NCI-H1436 (cell line): ENCODE results near the gene TMEM145.
"Not testable (repeated sequence)": the region's sequence is repeated elsewhere in the genome, so short reads cannot be mapped to it uniquely, and the experiment has no call there.

Source experiments
- DNase-seq: peaks from one replicate; lab custom pipeline; 2025; lab: John Stamatoyannopoulos, UW

Gene TMEM145

DNA sequence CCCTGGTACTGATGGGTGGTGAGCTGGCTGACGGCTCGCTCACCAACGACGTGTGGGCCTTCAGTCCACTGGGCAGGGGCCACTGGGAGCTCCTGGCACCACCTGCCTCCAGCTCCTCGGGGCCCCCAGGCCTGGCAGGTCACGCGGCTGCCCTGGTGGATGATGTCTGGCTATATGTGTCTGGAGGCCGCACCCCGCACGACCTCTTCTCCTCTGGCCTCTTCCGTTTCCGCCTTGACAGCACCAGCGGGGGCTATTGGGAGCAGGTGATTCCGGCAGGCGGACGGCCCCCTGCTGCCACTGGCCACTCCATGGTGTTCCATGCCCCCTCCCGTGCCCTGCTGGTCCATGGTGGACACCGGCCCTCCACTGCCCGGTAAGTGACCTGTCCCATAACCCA is 22.9 kb downstream of the TMEM145 start:
- DNase-seq: no peak

DNA sequence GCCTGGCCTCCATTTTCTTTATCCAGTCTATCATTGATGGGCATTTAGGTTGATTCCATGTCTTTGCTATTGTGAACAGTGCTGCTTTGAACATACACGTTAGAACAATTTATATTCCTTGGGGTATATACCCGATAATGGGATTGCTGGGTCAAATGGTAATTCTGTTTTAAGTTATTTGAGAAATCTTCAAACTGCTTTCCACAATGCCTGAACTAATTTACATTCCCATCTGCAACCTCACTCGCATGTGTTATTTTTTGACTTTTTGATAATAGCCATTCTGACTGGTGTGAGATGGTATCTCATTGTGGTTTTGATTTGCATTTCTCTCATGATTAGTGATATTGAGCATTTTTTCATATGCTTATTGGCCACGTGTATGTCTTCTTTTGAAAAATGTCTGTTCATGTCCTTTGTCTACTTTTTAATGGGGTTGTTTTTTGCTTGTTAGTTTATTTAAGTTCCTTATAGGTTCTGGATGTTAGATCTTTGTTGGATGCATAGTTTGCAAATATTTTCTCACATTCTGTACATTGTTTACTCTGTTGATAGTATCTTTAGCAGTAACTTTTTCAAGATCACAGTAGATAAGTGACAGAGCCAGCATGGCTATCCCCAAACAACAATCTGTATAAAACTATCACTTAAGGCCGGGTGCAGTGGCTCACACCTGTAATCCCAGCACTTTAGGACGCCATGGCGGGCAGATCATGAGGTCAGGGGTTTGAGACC is 26.2 kb downstream of the TMEM145 start:
- not testable (repeated sequence) for DNase-seq

DNA sequence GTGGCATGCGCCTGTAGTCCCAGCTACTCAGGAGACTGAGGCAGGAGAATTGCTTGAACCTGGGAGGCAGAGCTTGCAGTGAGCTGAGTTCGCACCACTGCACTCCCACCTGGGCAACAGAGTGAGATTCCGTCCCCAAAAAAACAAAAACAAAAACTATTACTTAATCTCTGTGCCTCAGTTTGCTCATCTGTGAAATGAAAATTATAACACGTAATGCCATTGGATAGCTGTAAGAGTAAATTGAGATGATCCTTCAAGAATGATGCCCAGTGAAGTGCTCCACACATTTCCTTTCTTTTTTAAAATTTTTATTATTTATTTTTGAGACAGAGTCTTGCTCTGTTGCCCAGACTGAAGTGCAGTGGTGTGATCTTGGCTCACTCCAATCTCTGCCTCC is 26.8 kb downstream of the TMEM145 start:
- not testable (repeated sequence) for DNase-seq

DNA sequence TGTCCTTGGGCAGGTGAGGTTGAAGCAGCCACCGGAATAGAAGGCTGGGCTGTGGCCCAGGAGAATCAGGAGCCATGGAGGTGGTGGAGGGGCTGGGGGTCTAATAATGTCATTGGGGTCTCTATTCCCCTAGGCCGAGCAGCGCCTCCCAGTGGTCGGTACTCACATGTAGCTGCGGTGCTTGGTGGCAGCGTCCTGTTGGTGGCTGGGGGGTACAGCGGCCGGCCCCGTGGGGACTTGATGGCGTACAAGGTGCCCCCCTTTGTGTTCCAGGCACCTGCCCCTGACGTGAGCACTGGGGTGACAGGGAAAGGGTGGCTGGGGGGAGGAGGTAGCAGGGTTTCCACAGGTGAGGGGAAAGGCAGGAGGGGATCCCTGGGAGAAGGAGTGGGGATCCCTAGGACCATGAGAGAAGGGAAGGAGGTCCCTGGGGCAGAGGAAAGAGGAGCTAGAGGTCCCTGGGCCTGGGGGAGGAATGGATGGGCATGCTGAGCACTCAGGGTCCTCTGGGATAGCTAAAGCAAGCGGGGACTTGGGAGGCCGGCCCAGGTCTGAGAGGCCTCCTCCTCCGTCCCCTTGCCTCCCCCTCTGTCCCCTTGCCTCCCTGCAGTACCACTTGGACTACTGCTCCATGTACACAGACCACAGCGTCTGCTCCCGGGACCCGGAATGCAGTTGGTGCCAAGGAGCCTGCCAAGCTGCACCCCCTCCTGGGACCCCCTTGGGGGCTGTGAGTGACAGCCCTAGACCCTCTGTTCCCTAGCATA is 30.4 kb downstream of the TMEM145 start:
- DNase-seq: no peak

DNA sequence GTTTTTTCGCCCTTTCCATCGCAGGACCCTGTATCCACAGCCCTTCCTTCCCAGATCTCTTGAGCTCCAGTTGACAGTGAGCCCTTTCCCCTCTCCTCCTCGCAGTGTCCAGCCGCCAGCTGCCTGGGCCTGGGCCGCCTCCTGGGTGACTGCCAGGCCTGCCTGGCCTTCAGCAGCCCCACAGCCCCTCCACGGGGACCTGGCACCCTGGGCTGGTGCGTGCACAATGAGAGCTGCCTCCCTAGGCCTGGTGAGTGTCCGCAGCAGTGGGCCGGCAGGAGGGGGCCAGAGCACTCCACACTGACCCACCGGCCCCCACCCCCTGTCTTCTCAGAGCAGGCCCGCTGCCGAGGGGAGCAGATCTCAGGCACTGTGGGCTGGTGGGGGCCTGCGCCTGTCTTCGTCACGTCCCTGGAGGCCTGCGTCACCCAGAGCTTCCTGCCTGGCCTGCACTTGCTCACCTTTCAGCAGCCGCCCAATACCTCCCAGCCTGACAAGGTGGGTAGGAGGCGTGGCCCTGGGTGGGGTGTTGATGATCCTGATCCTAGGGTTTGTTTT is 31.3 kb downstream of the TMEM145 start:
- DNase-seq: no peak

DNA sequence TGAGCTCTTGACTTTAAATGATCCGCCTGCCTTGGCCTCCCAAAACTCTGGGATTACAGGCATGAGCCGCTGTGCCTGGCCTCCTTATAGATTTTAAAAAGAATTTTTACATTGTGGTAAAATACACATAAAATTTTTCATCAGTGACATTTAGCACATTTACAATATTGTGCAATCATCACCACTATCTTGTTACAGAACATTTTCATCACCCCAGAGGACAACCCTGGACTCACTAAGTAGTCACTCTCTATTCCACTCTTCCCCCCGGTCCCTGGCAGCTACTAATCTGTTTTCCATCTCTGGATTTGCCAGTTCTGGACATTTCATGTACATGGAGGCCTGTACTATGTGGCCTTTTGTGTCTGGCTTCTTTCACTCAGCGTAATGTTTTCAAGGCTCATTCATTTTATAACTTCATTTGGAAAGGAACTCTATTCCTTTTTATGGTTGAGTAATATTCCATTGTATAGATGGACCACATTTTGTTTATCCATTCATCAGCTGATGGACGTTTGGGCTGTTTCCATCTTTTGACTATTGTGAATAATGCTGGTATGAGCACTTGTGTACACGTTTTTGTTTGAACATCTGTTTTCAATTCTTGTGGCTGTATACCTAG is 32.2 kb downstream of the TMEM145 start:
- no peak for DNase-seq

DNA sequence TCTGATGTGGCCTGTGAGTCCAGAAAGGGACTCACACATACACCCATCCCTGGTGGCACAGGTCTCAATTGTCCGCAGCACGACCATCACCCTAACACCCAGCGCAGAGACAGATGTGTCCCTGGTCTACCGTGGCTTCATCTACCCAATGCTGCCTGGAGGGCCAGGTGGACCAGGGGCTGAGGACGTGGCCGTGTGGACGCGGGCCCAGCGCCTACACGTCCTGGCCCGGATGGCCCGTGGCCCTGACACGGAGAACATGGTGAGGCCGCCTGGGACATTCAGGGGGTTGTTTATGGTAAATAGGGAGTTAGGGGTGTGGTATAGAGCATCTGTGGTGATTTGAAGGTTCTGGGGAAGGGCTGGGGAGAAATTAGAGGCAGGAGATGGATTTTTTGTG is 35.1 kb downstream of the TMEM145 start:
- DNase-seq: no peak

DNA sequence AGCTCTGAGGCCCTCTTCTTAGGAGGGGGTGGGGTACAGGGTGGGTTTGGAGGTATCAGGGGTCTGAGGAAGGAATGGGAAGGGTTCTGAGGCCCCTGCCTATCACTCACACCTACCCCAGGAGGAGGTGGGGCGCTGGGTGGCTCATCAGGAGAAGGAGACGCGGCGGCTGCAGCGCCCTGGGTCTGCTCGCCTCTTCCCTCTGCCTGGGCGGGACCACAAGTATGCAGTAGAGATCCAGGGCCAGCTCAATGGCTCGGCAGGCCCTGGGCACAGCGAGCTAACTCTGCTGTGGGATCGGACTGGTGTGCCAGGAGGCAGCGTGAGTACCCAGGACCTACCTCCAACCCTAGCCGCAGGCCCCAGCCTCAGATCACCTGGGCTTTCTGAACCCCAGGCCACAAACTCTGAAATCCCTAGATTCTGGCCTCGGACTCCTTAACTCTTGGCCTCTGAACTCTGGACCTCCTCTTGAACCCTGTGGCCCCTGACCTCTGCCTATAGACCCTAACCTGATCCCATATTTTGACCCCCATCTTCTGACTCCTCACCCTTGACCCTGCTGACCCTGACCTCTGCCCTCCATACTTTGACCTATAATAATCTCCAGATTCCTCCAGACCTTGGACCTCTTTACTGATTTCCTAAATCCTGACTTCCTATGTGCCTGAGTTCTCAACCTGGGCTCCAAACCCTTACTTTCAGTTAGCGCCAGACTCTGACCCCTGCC is 36.4 kb downstream of the TMEM145 start:
- no peak for DNase-seq

DNA sequence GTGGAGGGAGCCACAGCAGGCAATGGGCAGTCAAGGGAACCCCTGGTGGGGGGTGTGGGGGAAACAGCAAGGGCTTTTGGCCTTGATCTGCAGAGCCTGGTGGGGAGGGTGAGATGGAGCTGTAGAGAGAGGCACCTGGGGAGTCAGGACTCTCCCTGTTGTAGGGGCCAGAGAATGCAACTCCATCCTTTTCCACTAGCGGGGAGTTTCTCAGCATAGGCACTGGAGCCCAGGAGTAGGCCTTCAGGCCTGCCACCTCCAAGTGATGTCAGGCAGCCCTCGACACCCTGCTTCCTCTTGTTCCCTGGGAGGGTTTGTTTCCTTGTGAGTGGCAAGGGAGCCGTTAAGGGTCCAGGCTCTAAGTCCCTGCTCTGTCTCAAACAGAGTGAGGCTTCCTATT is 37.3 kb downstream of the TMEM145 start:
- DNase-seq: no peak

DNA sequence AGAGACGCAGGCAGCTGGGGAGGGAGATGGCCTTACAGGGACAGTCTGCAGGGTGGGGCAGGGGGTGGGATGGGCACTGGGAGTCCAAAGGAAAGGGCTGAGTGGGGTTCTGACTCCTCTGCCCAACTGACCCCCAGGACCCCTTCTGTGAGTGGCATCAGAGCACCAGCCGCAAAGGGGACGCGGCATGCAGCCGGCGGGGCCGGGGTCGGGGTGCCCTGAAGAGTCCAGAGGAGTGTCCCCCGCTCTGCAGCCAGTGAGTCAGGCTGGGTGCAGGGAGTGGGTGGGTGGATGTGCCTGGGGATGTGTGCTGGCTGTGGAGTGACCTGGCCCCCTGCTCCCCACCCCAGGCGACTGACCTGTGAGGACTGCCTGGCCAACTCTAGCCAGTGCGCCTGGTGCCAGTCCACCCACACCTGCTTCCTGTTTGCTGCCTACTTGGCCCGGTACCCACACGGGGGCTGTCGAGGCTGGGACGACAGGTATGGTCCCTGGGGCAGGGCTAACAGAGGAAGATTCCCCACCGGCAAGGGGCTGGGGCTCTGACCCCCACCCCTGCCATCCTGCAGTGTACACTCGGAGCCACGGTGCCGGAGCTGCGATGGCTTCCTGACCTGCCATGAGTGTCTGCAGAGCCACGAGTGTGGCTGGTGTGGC is 38.1 kb downstream of the TMEM145 start:
- DNase-seq: no peak

DNA sequence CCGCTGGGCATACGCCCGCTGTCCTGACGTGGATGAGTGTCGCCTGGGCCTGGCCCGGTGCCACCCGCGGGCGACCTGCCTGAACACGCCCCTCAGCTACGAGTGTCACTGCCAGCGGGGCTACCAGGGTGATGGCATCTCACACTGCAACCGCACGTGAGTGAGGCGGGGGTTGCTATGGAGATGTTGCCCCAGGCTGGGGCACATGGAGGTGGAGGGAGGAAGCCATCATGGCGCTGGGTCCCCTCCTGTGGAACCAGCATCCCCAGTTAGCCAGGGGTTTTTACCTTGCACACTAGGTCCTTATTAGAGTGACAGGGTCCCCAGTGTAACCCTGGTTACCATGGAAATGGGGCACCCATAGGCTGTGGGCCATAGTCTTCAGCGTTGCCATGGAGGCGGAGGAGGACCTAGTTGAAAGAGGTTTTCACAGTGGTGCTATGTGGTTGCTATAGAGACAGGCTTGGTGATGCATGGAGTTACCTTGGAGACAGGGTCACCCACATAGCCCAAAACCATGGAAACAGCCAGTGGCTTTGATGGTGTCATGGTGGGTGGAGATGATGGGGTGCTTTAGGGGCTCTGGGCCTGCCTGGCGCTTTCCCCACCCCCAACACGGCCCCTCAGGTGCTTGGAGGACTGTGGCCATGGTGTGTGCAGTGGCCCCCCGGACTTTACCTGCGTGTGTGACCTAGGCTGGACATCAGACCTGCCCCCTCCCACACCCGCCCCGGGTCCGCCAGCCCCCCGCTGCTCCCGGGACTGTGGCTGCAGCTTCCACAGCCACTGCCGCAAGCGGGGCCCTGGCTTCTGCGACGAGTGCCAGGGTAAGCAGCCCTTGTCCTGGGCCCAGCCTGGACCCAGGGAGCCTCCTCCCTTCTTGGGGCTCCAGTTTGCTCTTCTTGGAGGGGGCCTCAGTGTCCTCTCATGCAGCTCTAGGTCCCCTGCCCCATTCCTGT is 39.5 kb downstream of the TMEM145 start:
- peak; percentile 82 for DNase-seq

DNA sequence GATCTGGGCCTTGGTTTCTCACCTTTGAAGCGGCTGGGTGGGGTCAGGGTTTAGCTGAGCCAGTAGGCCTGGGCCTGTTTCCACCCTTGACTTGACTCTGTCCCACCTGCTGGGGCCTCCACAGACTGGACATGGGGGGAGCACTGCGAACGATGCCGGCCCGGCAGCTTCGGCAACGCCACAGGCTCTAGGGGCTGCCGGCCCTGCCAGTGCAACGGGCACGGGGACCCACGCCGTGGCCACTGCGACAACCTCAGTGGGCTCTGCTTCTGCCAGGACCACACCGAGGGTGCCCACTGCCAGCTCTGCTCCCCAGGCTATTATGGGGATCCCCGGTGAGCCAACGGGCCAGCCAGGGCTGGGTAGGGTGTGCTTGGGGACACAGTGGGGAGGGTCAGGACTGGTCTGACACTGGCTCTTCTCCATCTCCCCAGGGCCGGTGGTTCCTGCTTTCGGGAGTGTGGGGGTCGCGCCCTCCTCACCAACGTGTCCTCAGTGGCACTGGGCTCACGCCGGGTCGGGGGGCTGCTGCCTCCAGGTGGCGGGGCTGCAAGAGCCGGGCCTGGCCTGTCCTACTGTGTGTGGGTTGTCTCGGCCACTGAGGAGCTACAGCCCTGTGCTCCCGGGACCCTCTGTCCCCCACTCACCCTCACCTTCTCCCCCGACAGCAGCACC is 40.4 kb downstream of the TMEM145 start:
- no peak for DNase-seq

DNA sequence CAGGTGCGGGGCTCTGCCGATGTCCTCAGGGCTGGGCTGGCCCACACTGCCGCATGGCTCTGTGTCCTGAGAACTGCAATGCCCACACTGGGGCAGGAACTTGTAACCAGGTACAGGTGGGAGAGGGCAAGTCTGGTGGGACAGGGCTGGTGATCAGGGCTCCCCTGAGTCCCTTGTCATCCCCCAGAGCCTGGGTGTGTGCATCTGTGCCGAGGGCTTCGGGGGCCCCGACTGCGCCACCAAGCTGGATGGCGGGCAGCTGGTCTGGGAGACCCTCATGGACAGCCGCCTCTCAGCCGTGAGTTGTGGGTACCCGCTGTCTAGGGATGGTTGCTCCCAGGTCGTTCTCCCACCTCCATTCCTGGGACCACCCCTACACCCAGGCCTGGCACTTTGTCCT is 42.8 kb downstream of the TMEM145 start:
- no peak for DNase-seq

DNA sequence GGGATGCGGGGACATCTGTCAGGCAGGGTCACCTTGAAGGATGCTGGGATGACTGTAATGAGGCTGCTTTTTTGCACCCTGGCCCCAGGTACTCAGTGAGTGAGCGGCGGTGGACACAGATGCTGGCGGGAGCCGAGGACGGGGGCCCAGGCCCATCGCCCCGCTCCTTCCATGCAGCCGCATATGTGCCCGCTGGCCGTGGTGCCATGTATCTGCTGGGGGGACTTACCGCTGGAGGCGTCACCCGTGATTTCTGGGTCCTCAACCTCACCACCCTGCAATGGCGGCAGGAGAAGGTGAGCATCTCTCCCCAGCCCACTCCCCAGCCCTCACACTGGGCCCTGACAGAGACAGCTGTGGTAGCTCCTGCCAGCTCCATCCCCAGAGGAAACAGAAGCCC is 43.6 kb downstream of the TMEM145 start:
- DNase-seq: no peak

DNA sequence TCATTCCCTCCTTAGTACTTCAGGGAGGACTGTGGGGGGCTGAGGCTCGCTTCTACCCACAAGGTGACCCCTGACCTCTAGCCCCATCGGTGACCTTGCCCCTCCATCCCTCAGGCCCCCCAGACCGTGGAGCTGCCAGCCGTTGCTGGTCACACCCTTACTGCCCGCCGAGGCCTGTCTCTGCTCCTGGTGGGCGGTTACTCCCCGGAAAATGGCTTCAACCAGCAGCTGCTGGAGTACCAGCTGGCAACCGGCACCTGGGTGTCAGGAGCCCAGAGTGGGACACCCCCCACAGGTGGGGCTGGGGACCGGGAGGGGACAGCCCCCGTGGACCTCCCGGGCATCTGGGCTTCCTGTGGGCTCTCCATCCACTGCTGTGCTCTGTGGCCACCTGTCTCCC is 44.2 kb downstream of the TMEM145 start:
- DNase-seq: no peak

DNA sequence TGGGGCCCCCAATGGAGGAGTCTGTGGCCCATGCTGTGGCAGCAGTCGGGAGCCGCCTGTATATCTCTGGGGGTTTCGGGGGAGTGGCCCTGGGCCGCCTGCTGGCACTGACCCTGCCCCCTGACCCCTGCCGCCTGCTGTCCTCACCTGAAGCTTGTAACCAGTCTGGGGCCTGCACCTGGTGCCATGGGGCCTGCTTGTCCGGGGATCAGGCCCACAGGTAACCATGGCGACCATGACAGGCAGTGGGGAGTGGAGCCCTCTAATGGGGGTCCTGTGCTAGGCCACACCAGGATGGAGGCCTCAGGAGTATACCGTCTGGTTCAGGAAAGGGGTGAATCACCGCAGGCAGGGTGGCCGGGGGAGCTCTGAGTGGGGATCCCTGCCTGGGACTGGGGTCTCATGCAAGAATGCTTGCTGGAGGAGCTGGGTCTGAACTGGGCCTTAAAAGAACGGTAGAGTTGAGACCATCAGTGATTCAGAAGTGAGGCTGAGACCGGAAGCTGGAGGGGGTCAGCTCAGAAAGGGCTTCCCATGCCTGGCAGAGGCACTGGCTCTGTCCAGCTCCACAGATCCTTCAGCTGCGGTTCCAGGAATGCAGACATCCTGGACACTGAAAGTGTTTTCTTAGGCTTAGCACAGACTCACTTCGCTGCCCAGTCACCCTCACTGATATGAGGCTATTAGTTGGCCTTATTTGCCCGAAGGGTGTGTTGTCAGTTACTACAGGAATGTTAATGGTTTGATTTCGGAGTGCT is 47.9 kb downstream of the TMEM145 start:
- no peak for DNase-seq

DNA sequence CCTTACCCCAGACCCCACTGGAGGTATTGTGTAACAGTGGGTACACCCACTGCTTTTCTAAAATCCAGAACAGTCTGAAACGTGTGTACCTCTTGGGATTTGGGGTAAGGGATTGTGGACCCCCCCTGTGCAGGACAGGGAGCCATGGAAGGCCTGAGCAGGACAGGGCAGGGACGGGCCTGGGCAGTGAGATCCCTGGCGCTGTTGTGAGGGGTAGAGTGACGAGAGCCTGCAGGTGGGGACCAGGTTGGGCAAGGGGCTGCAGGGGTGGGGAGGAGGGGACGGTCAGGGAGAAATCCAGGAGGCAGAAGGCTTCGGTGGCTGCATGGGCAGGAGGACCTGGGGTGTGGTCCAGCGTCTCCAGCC is 48.4 kb downstream of the TMEM145 start:
- DNase-seq: no peak

DNA sequence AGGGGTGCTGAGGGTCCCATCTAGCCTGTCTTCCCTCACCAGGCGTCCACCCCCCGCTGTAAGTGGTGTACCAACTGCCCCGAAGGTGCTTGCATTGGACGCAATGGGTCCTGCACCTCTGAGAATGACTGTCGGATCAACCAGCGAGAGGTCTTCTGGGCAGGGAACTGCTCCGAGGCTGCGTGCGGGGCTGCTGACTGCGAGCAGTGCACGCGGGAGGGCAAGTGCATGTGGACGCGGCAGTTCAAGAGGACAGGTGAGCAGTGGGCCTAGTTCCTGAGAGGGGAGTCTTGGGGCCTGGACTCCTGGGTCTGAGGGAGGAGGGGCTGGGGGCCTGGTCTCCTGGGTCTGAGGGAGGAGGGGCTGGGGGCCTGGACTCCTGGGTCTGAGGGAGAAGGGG is 49.2 kb downstream of the TMEM145 start:
- DNase-seq: no peak

DNA sequence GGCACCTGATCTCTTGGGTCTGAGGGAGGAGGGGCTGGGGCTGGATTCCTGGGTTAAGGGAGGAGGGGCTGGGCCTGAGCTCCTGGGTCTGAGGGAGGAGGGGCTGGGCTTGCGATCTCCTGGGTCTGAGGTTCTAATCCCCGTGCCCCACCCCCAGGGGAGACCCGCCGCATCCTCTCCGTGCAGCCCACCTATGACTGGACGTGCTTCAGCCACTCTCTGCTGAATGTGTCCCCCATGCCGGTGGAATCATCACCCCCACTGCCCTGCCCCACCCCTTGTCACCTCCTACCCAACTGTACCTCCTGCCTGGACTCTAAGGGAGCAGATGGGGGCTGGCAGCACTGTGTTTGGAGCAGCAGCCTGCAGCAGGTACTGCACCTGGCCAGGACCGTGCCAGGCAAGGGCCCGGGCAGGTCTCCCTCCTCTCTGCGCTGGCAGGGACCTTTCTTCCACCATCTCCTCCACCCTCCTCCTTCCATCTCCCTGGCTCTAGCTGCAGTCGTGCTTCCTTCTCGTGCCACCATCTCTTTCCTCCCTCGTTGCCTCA is 49.9 kb downstream of the TMEM145 start:
- DNase-seq: no peak
